HG03575 (cell line): ENCODE measurements around the gene ULBP3.
"Not testable (repeated sequence)": the region's sequence is repeated elsewhere in the genome, so short reads cannot be mapped to it uniquely, and the experiment has no call there.

Experiments used
- ATAC-seq: cut with Tn5 transposase; IDR thresholded peaks from one replicate; pipeline ENCODE4 v1.9.1; 2021; ENCODE audit not compliant: unreplicated experiment, insufficient number of reproducible peaks, low FRiP score; ENCODE audit errors: extremely low read depth

Gene ULBP3

GRCh38 chr6:150024646-150025155, 44.2 kb downstream of the ULBP3 start:
- ATAC-seq = no peak

- not testable (repeated sequence) for ATAC-seq
Observed at GRCh38 chr6:150024021-150024420, 44.9 kb downstream of the ULBP3 start.

DNA sequence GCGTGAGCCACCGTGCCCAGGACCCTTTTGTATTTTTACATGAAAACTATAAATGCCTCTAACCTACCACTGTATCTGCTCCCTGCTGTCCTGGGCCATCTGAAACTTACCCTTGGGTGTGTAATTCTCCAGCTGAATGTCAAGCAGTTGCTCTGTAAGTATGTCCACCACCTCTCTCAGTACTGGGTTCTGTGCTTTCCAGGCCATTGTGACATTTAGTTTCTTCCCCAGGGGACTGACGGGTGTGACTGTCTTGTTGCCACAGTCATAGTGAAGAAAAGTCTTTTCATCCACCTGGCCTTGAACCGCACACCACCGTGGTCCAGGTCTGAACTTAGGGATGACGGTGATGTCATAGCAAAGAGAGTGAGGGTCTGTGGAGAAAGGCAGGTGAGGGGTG, 47.1 kb downstream of the ULBP3 start:
- not testable (repeated sequence) for ATAC-seq

DNA sequence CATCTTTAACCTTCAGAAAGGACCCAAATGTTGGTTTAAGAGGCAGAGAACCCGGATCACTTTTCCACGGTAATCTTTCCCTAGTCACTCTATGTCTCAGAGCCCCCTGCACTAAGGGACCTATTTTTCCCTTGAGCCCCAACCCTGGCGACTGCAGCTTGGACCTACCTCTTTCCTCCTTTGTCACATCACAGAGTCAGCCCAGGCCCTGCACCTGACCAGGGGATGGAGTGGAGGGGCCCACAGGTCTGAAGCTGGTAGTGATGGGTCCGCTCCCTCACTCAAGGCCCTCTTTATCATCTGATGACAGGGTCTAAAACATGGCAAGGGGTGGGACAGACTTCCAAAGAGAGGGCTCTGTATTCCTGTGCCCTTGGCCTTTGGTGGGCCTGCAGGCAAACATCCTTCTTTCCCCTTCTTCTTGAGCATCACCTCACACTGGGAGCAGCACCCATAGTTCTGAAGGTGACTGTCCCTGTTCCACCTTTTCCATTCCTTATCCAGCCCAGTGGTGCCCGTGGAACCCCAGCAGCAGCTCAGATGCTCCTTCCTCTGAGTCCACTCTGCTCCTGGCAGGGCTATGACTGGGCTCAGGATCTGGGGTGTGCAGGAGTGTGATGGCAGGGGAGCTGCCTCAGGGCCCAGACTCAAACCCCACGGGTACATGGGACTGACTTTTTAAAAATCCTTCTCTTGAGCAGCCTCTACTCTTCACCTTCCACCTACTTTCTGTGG, 49.9 kb downstream of the ULBP3 start:
- no peak for ATAC-seq

GRCh38 chr6:150017186-150017521, 51.8 kb downstream of the ULBP3 start:
- not testable (repeated sequence) for ATAC-seq

- ATAC-seq = no peak
Observed at GRCh38 chr6:150016324-150017185, 52.4 kb downstream of the ULBP3 start.

DNA sequence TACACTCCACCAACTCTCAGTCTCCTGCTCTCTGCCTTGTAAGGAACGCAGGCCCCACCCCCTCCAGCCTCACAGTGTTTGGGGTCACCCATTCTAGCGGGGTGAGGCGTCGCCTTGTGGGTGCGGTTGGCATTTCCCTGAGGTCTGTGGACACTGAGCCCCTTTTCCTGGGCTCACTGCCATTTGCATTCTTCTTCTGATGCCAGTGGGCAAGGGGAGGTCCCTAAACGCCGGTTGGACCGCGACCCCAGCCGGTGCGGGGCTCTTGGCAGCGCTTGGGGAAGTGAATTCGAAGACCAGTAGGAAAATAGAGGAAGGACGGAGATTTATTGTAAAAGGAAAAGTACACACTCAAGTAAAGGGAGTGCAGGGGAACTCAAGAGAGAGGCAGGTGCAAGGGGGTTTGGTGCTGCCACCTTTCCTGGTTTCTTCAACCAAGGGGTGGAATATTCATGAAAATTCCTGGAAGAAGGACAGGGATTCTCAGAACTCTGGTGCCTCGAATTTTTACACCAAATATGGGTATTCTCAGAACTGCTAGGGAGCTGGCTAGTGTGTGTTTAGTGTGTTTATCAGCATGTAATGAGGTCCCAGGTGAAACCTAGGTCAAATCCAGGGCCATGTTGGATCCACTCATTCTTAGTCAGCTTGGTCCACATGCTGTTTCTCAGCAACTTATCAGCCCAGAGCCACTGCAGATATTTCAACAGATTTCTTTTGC, 53.5 kb downstream of the ULBP3 start:
- ATAC-seq = not testable (repeated sequence)

DNA sequence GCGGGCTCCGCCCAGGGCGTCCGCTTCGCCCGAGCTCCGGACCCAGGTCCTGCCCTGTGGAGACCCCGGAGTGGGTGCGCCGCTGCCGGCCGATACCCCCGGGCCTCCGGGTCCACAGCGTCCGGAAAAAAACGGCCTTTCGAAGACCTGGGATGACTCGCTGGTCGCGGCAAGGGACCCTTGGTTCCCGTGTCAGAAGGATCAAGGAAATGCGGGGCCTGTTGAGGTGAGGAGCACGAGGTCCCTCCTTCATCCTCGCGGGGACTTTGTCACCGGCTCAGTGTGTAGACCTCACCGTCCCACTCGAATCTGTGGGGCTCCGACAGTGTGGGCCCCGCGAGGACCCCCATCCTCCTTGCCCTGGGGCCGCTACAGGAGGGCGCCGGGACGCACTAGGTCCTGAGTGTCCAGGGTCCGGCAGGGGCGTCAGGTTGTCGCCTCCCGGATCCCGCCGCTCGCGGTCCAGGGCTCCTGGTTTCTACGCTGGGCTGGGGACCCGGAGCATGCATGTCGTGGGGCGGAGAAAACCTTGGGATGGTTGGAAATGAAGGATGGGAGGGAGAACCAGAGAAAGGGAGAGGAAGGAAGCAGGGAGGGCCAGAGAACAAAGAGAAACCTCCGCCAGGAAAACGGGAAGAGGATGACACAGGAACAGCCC, 54.2 kb downstream of the ULBP3 start:
- ATAC-seq = not testable (repeated sequence)

DNA sequence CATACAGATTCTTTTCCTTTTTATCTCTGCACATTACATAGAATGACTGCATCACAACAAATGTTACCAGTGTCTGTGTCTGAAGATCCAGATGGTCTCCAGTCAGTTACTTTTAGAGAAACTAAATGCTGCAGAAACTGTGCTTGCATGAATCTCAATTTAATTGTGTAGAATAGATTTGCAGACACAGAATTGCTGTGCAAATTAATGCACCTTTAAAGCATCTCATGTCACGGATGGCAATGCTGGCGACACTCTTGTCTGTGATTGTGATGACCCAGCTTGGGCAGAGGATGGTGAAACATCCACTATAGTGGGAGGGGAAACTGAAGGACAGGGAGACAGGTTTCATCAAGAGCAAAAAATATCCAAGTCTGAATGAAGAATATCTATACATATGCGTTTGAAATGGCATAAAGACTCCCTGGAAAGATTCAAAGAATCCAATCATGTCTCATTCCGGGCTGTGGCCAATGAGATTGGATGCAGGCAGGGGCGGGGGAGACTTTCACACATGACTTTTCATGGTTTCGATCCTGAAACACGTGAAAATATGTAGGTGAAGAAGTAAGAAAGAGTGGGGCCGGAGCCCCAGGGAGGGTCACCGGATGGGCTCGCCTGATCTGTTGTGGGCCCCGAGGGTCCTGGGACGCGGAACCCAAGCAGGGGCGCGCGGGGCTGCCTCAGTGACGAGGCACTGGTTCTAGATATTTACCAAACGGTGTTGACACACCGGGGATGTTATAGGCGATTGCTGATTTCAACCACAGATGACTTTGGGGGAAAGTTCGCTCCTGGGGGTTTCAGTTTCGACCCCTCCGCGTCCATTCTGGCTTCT, 54.9 kb downstream of the ULBP3 start:
- ATAC-seq = not testable (repeated sequence)

GRCh38 chr6:150012846-150013784, 55.8 kb downstream of the ULBP3 start:
- ATAC-seq = not testable (repeated sequence)
